HG03469 (cell line): ENCODE data around the gene PTGIS.

Experiments
- ATAC-seq: cut with Tn5 transposase; IDR thresholded peaks from one replicate; pipeline ENCODE4 v1.9.1; 2021; ENCODE audit warnings: mild to moderate bottlenecking, moderate library complexity, moderate number of reproducible peaks; ENCODE audit not compliant: unreplicated experiment

The PTGIS gene

GRCh38 chr20:49475292-49476015 lies 92.5 kb downstream of the PTGIS start:
- ATAC-seq, result no peak

GRCh38 chr20:49471397-49471796 lies 96.5 kb downstream of the PTGIS start:
- ATAC-seq, result no peak

- ATAC-seq, result no peak
Observed at GRCh38 chr20:49470922-49471321, 97.0 kb downstream of the PTGIS start.

- ATAC-seq, result no peak
Observed at GRCh38 chr20:49469060-49469459, 98.9 kb downstream of the PTGIS start.

GRCh38 chr20:49468412-49468811 lies 99.5 kb downstream of the PTGIS start:
- no peak for ATAC-seq

GRCh38 chr20:49466114-49466912 lies 101.6 kb downstream of the PTGIS start:
- no peak for ATAC-seq

- no peak for ATAC-seq
Observed at GRCh38 chr20:49464556-49464955, 103.4 kb downstream of the PTGIS start.

GRCh38 chr20:49462626-49463025 lies 105.3 kb downstream of the PTGIS start:
- no peak for ATAC-seq

- no peak for ATAC-seq
Observed at GRCh38 chr20:49461894-49462620, 105.9 kb downstream of the PTGIS start.

GRCh38 chr20:49460916-49461315 lies 107.0 kb downstream of the PTGIS start:
- ATAC-seq, result no peak

- ATAC-seq, result no peak
Observed at GRCh38 chr20:49460131-49460530, 107.8 kb downstream of the PTGIS start.

GRCh38 chr20:49459684-49460083 lies 108.3 kb downstream of the PTGIS start:
- no peak for ATAC-seq

- ATAC-seq, result no peak
Observed at GRCh38 chr20:49457444-49457843, 110.5 kb downstream of the PTGIS start.

GRCh38 chr20:49456646-49457045 lies 111.3 kb downstream of the PTGIS start:
- no peak for ATAC-seq

GRCh38 chr20:49455691-49456090 lies 112.2 kb downstream of the PTGIS start:
- no peak for ATAC-seq
